H1 (cell line): ENCODE results near the gene FHL2. TPM values are rescaled to one million over a fixed set of nuclear protein-coding genes. Genes with fewer than 3 reads are reported as not detected.

ENCODE experiments used
- CTCF ChIA-PET: fragments of 300-600 bp; sonication (Branson Sonifier 250); formaldehyde crosslinking; loops from one replicate; lab custom pipeline; 2021; ENCODE audit not compliant: partially characterized antibody; lab: Charles Lee
- POLR2A ChIA-PET: fragments of 300-600 bp; sonication (Branson Sonifier 250); formaldehyde crosslinking; loops from one replicate; lab custom pipeline; 2021; ENCODE audit warnings: inconsistent platforms; ENCODE audit not compliant: partially characterized antibody; lab: Charles Lee
- DNase-seq, 2 experiments: peaks; one replicate each; pipeline versions ENCODE4 v3.0.0 to v3.0.0-alpha.2; 2010 to 2022; ENCODE audit warnings: low spot score in 2 of 2, low read depth in 1 of 2, mixed read lengths in 1 of 2
- FAIRE-seq: peaks from 2 replicates; lab custom pipeline; 2011; peaks lifted over from hg19 to GRCh38; lab: Jason Lieb, UNC
- H2AFZ ChIP-seq: 2 replicates; pipeline ENCODE4 v1.8.1; 2012; ENCODE audit warnings: low read length, inconsistent platforms
- H2AK5ac ChIP-seq: 2 replicates; pipeline ENCODE4 v1.6.1; 2013; ENCODE audit warnings: low read depth, low read length
- H2BK120ac ChIP-seq: replicated peaks from 2 replicates; pipeline ENCODE3; 2013; ENCODE audit warnings: low read depth, low read length, inconsistent platforms
- H2BK12ac ChIP-seq: 2 replicates; pipeline ENCODE4 v1.6.1; 2013; ENCODE audit warnings: low read depth, low read length
- H2BK15ac ChIP-seq: 2 replicates; pipeline ENCODE4 v1.6.1; 2013; ENCODE audit warnings: low read length
- H2BK20ac ChIP-seq: 2 replicates; pipeline ENCODE4 v1.6.1; 2013; ENCODE audit warnings: low read length
- H2BK5ac ChIP-seq: 2 replicates; pipeline ENCODE4 v1.6.1; 2013; ENCODE audit warnings: low read depth, low read length
- H3K14ac ChIP-seq: 2 replicates; pipeline ENCODE4 v1.6.1; 2013; ENCODE audit warnings: inconsistent platforms; ENCODE audit not compliant: insufficient read length
- H3K18ac ChIP-seq: 2 replicates; pipeline ENCODE4 v1.6.1; 2013; ENCODE audit warnings: low read length; ENCODE audit errors: extremely low read depth
- H3K23ac ChIP-seq: 2 replicates; pipeline ENCODE4 v1.6.1; 2013; ENCODE audit warnings: inconsistent platforms; ENCODE audit not compliant: insufficient read length
- H3K23me2 ChIP-seq: 2 replicates; pipeline ENCODE4 v1.6.1; 2013; ENCODE audit warnings: low read depth, low read length
- H3K27ac ChIP-seq: 2 replicates; pipeline ENCODE4 v1.6.1; 2011; ENCODE audit warnings: low read depth, low read length, inconsistent platforms
- H3K27me3 ChIP-seq, 4 experiments: replicated peaks in 1 of 4; 1 replicate in 1 of 4; 2 replicates in 3 of 4; pipeline versions ENCODE4 v1.6.1 to v1.8.1; 2011 to 2013; ENCODE audit warnings: low read length in 3 of 4, mild to moderate bottlenecking in 3 of 4, inconsistent platforms in 2 of 4, mixed read lengths in 2 of 4, moderate library complexity in 1 of 4; ENCODE audit not compliant: control insufficient read depth in 3 of 4, insufficient read depth in 3 of 4; ENCODE audit errors: extremely low read depth in 1 of 4
- H3K36me3 ChIP-seq, 4 experiments: 2 replicates each; pipeline versions ENCODE4 v1.6.1 to v1.8.1; 2011 to 2013; ENCODE audit warnings: mild to moderate bottlenecking in 4 of 4, low read length in 3 of 4, moderate library complexity in 2 of 4, control low read depth in 1 of 4, inconsistent platforms in 1 of 4; ENCODE audit not compliant: insufficient read depth in 4 of 4, control insufficient read depth in 2 of 4
- H3K4ac ChIP-seq: replicated peaks from 2 replicates; pipeline ENCODE3; 2013; ENCODE audit warnings: low read length, low read depth, mixed read lengths, inconsistent platforms; ENCODE audit not compliant: insufficient read length
- H3K4me1 ChIP-seq, 4 experiments: replicated peaks in 1 of 4; 1 replicate in 1 of 4; 2 replicates in 3 of 4; pipeline versions ENCODE4 v1.6.1 to v1.8.1; 2011 to 2013; ENCODE audit warnings: low read length in 3 of 4, inconsistent platforms in 2 of 4, mixed read lengths in 1 of 4; ENCODE audit not compliant: insufficient read depth in 4 of 4, control insufficient read depth in 3 of 4
- H3K4me2 ChIP-seq, 2 experiments: 2 replicates each; pipeline versions ENCODE4 v1.6.1 to v1.8.1; 2011 to 2013; ENCODE audit warnings: low read depth in 2 of 2, low read length in 2 of 2, control low read depth in 1 of 2, inconsistent platforms in 1 of 2, mild to moderate bottlenecking in 1 of 2; ENCODE audit not compliant: insufficient read depth in 1 of 2
- H3K4me3 ChIP-seq, 4 experiments: fragments of 200-600, 300-600 bp in 1 of 4; sonication (generic), shearing (Covaris generic), sonication (Bioruptor Twin) in 1 of 4; 2 replicates each; pipeline versions ENCODE4 v1.5.1 to v1.8.1; 2011 to 2016; ENCODE audit warnings: low read length in 4 of 4, low read depth in 3 of 4, control low read depth in 2 of 4, inconsistent platforms in 2 of 4, mild to moderate bottlenecking in 2 of 4, mixed read lengths in 1 of 4, moderate library complexity in 1 of 4; ENCODE audit not compliant: insufficient read depth in 2 of 4; ENCODE audit errors: extremely low read depth in 1 of 4
- H3K56ac ChIP-seq: replicated peaks from 2 replicates; pipeline ENCODE3; 2013; ENCODE audit warnings: low read depth, mild to moderate bottlenecking, mixed read lengths, low read length, inconsistent platforms; ENCODE audit not compliant: insufficient read length
- H3K79me1 ChIP-seq: 2 replicates; pipeline ENCODE4 v1.6.1; 2013; ENCODE audit warnings: low read depth, low read length, control low read depth
- H3K79me2 ChIP-seq, 2 experiments: 2 replicates each; pipeline versions ENCODE4 v1.6.1 to v1.8.1; 2012 to 2013; ENCODE audit warnings: low read length in 2 of 2, mild to moderate bottlenecking in 2 of 2, inconsistent platforms in 1 of 2; ENCODE audit not compliant: insufficient read depth in 2 of 2, control insufficient read depth in 1 of 2
- H3K9ac ChIP-seq, 4 experiments: replicated peaks in 1 of 4; 1 replicate in 1 of 4; 2 replicates in 3 of 4; pipeline versions ENCODE4 v1.6.1 to v1.8.1; 2011 to 2013; ENCODE audit warnings: low read depth in 3 of 4, low read length in 3 of 4, control low read depth in 2 of 4, mild to moderate bottlenecking in 2 of 4, moderate library complexity in 2 of 4, inconsistent platforms in 1 of 4; ENCODE audit errors: extremely low read depth in 1 of 4
- H3K9me3 ChIP-seq, 2 experiments: 2 replicates each; pipeline versions ENCODE4 v1.6.1 to v1.8.1; 2012 to 2013; ENCODE audit warnings: mild to moderate bottlenecking in 2 of 2, moderate library complexity in 2 of 2, control low read depth in 1 of 2, inconsistent platforms in 1 of 2, low read depth in 1 of 2, low read length in 1 of 2, mixed read lengths in 1 of 2; ENCODE audit not compliant: insufficient read depth in 2 of 2
- H4K20me1 ChIP-seq, 2 experiments: replicated peaks in 1 of 2; 2 replicates each; pipeline versions ENCODE3 to v1.8.1; 2011 to 2013; ENCODE audit warnings: inconsistent platforms in 2 of 2, low read length in 2 of 2, mild to moderate bottlenecking in 1 of 2; ENCODE audit not compliant: insufficient read depth in 2 of 2, control insufficient read depth in 1 of 2
- H4K5ac ChIP-seq: 2 replicates; pipeline ENCODE4 v1.6.1; 2013; ENCODE audit warnings: low read length, low read depth, mixed read lengths, inconsistent platforms; ENCODE audit not compliant: insufficient read length
- H4K8ac ChIP-seq: 2 replicates; pipeline ENCODE4 v1.8.0; 2013; ENCODE audit warnings: mild to moderate bottlenecking, moderate library complexity, low read length, inconsistent platforms; ENCODE audit not compliant: insufficient read depth; ENCODE audit errors: extremely low read depth
- H4K91ac ChIP-seq: replicated peaks from 2 replicates; pipeline ENCODE3; 2013; ENCODE audit warnings: low read length, mixed read lengths, inconsistent platforms; ENCODE audit not compliant: insufficient read length
- FOSL1 ChIP-seq: IDR thresholded peaks from 2 replicates; pipeline ENCODE4 v1.6.1; 2011; ENCODE audit warnings: mild to moderate bottlenecking, low read depth, low read length, moderate library complexity; ENCODE audit not compliant: insufficient read depth
- POLR2AphosphoS5 ChIP-seq: IDR thresholded peaks from 2 replicates; pipeline ENCODE4 v1.6.1; 2011; ENCODE audit warnings: low read depth, low read length
- WGBS, 2 experiments: shearing (Covaris generic) in 1 of 2; methylation state at CpG; one replicate each; pipeline versions ENCODE4 v1.1.6 to v1.1.7; 2013 to 2015; ENCODE audit warnings: low lambda C conversion rate in 2 of 2, mixed read lengths in 2 of 2, inconsistent platforms in 1 of 2, low coverage in 1 of 2, missing lambda C conversion rate in 1 of 2; ENCODE audit not compliant: insufficient replicate concordance in 2 of 2, insufficient coverage in 1 of 2, insufficient read length in 1 of 2; ENCODE audit errors: extremely low coverage in 1 of 2, missing lambda C conversion rate in 1 of 2; 5-methylcytosine and 5-hydroxymethylcytosine counted together
- polyA plus RNA-seq, 7 experiments: library from polyadenylated mRNA; depleted of rRNA in 3 of 7; stranded (reverse) in 5 of 7; unstranded in 2 of 7; fragments of >200 nt in 5 of 7; fragments of 200-250 nt in 2 of 7; gene quantifications; 1 replicate in 5 of 7; 2 replicates in 1 of 7; 4 replicates in 1 of 7; pipeline versions ENCODE4 v1.2.1 to v1.2.3, GENCODE V29; 2011 to 2013; ENCODE audit warnings: missing spikeins in 2 of 7, mixed read lengths in 2 of 7
- total RNA-seq: library from RNA; stranded (reverse); fragmentation: NEBNext Ultra II Directional; extraction: Animal tissue kit (Norgen Biotek cat#: 25700); gene quantifications from 2 replicates; pipeline ENCODE4 v1.2.1, GENCODE V29; 2021

The FHL2 gene
- total and polyA plus RNA-seq, 2 of the 8 experiments (the other 6 are each of a cell fraction or from before 2014, with no cell fraction given), result 33.2 to 64.3 TPM

DNA sequence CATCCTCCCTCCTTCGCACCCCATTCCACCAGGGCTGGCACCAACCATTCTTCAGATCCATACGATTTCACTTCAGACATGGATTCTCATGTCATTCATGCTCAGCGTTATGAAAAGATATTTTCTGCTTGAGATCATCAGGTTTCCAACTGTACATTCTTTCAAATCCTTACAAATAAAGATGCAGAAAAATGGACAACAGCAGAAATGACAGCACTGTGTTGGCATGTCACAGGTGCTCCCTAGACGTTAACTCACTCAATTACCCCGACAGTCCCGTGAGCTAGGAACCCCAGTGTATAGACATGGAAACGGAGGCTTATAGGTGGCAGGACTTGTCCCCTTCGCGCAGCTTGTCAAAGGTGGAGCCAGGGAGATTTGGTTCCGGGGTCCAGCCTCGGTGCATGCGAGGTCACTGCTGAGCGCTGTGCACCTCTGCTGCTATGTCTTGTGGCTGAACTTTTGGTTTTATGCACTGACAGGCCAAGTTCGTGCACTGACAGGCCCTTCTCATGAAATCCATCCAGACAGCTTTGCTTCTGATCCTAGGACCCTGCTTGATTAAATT, 17.7 kb downstream of the FHL2 start:
- peaks cover 12 to 28% (median 22%) of the 10 kb centered on the region in 4 experiments for H3K36me3 ChIP-seq
- H3K9me3 ChIP-seq, result no peaks in the 10 kb centered on the region
- no peak overlapping the region for H4K5ac ChIP-seq
- FAIRE-seq (no peak), DNase-seq (no peak)
- 92% methylated on average over 14 of the region's 14 CpGs; no CpG with 5 or more reads in 1 of the 2 experiments for WGBS, 2 experiments
- H3K18ac ChIP-seq, result no peak overlapping the region
- POLR2A ChIA-PET, result interaction anchor here (1.8 kb wide), 1 partner anchor 17 kb away, joined by 7 read pairs; the partner anchor contains the start of gene FHL2
- H3K79me1 ChIP-seq, result no peaks in the 10 kb centered on the region
- H4K91ac ChIP-seq, result no peak overlapping the region
- no peak overlapping the region for H3K23ac ChIP-seq
- H2BK15ac ChIP-seq, result no peak overlapping the region
- no peaks in the 10 kb centered on the region for H3K79me2 ChIP-seq
- no peak overlapping the region for H2BK5ac ChIP-seq
- H2BK20ac ChIP-seq, result no peak overlapping the region
- no peaks in the 10 kb centered on the region for H3K23me2 ChIP-seq
- no peak overlapping the region for H2AK5ac ChIP-seq
- no peak overlapping the region for H2AFZ ChIP-seq
- H3K4me2 ChIP-seq, result no peak overlapping the region
- H3K9ac ChIP-seq, result no peak overlapping the region; a peak in 1 of 7 replicates
- no peaks in the 10 kb centered on the region for H3K27me3 ChIP-seq
- H3K56ac ChIP-seq, result no peak overlapping the region
- CTCF ChIA-PET, result interaction anchor here (1.4 kb wide), 1 partner anchor 12 kb away, joined by 5 read pairs; no protein-coding TSS in a partner anchor
- no peak overlapping the region for H4K8ac ChIP-seq
- no peak for TF ChIP-seq POLR2AphosphoS5
- no peak for TF ChIP-seq FOSL1
- TF ChIP-seq, all 59 proteins: peak for 0
- no peak overlapping the region for H3K14ac ChIP-seq
- H3K4me1 ChIP-seq, result no peaks in the 10 kb centered on the region; a peak in 2 of 7 replicates
- no peaks in the 10 kb centered on the region for H4K20me1 ChIP-seq
- H3K4me3 ChIP-seq, result no peak overlapping the region
- no peak overlapping the region for H3K27ac ChIP-seq
- no peak overlapping the region for H3K4ac ChIP-seq
- no peak overlapping the region for H2BK12ac ChIP-seq
- no peak overlapping the region for H2BK120ac ChIP-seq
